Gastrocnemius medialis (tissue), 4 donors: ENCODE results near the gene TTC23.

ENCODE experiments used
- POLR2A ChIP-seq, 2 donors: fragments of 450-650 bp; IDR thresholded peaks; one replicate each; pipeline ENCODE4 v1.6.1; 2017; ENCODE audit warnings: antibody characterized with exemption in 2 of 2, mild to moderate bottlenecking in 2 of 2, moderate library complexity in 2 of 2
- TF ChIP-seq, protein P1 (sequence below), 5 experiments: fragments of 450-650 bp in 3 of 5; fragments of 200-600 bp in 2 of 5; sonication (generic) in 2 of 5; IDR thresholded peaks in 4 of 5; conservative IDR thresholded peaks in 1 of 5; 1 replicate in 4 of 5; 2 replicates in 1 of 5; pipeline ENCODE4 v1.5.1; 2016 to 2019; ENCODE audit warnings: antibody characterized with exemption in 5 of 5, mild to moderate bottlenecking in 3 of 5, moderate library complexity in 3 of 5

GRCh38 chr15:99121207-99121606 is 128.2 kb downstream of the TTC23 start:
- TF ChIP-seq, protein P1, sequence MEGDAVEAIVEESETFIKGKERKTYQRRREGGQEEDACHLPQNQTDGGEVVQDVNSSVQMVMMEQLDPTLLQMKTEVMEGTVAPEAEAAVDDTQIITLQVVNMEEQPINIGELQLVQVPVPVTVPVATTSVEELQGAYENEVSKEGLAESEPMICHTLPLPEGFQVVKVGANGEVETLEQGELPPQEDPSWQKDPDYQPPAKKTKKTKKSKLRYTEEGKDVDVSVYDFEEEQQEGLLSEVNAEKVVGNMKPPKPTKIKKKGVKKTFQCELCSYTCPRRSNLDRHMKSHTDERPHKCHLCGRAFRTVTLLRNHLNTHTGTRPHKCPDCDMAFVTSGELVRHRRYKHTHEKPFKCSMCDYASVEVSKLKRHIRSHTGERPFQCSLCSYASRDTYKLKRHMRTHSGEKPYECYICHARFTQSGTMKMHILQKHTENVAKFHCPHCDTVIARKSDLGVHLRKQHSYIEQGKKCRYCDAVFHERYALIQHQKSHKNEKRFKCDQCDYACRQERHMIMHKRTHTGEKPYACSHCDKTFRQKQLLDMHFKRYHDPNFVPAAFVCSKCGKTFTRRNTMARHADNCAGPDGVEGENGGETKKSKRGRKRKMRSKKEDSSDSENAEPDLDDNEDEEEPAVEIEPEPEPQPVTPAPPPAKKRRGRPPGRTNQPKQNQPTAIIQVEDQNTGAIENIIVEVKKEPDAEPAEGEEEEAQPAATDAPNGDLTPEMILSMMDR (IDR thresholded peaks at IDR 0.05 in 4 of 5, conservative IDR thresholded peaks at IDR 0.05 in 1 of 5) = no peak
- TF ChIP-seq POLR2A (IDR thresholded peaks at IDR 0.05) = no peak
